NCI-H82 (cell line): ENCODE measurements around the gene GRWD1.

Experiments used
- DNase-seq: peaks from one replicate; lab custom pipeline; 2025; lab: John Stamatoyannopoulos, UW

Gene GRWD1

GRCh38 chr19:48456864-48457263, 11.1 kb downstream of the GRWD1 start:
- DNase-seq, result no peak

- DNase-seq, result no peak
These were observed 12.2 kb downstream of the GRWD1 start for GRCh38 chr19:48458016-48458415.

- DNase-seq, result no peak
These were observed 15.8 kb downstream of the GRWD1 start for GRCh38 chr19:48461651-48461981.

- peak; percentile 54 for DNase-seq
These were observed 16.3 kb downstream of the GRWD1 start for GRCh38 chr19:48461982-48462655.

- DNase-seq, result no peak
These were observed 19.4 kb downstream of the GRWD1 start for GRCh38 chr19:48465215-48465614.

GRCh38 chr19:48466561-48467325, 21.0 kb downstream of the GRWD1 start:
- DNase-seq, result peak; percentile 94

GRCh38 chr19:48468772-48469288, 23.0 kb downstream of the GRWD1 start:
- DNase-seq, result peak; percentile 100

- peak; percentile 81 for DNase-seq
These were observed 23.6 kb downstream of the GRWD1 start, which contains the start of gene CYTH2 for GRCh38 chr19:48469289-48469881. TSS of gene CYTH2 (plus strand) at chr19:48469369. CDS start at chr19:48469508, 139 bp downstream.

GRCh38 chr19:48469934-48470680, 24.3 kb downstream of the GRWD1 start:
- no peak for DNase-seq

- DNase-seq, result no peak
These were observed 25.1 kb downstream of the GRWD1 start for GRCh38 chr19:48470856-48471255.

- DNase-seq, result no peak
These were observed 26.1 kb downstream of the GRWD1 start for GRCh38 chr19:48471836-48472235.

GRCh38 chr19:48473161-48473966, 27.6 kb downstream of the GRWD1 start:
- DNase-seq, result no peak

GRCh38 chr19:48474084-48474592, 28.4 kb downstream of the GRWD1 start:
- no peak for DNase-seq

GRCh38 chr19:48475369-48476068, 29.7 kb downstream of the GRWD1 start:
- DNase-seq, result no peak

GRCh38 chr19:48476176-48476575, 30.4 kb downstream of the GRWD1 start:
- DNase-seq, result no peak

GRCh38 chr19:48477067-48477685, 31.4 kb downstream of the GRWD1 start:
- no peak for DNase-seq

GRCh38 chr19:48477698-48478338, 32.0 kb downstream of the GRWD1 start:
- DNase-seq, result no peak

GRCh38 chr19:48478339-48479256, 32.8 kb downstream of the GRWD1 start:
- no peak for DNase-seq
